Measurements from ENCODE around the gene DOK6.

The DOK6 gene

DNA sequence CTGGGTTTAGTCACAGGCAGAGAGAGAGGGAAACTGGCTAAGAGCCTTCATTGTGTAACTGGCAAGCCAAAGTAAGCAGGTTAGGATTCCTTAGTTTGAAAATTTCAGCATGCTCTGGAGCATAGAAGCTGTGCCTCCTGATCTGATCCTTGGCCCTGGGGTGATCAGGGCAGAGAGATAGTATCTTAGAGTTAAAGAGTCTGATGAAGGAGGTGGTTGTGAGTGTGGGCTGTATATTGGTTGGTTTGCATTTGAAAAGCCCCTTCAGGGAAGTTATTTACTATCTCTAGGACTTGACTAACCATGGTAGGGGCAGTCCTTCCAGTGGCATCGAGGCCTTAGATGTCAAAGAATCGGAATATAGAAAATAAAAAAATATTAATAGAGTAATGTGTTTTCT, 316.9 kb downstream of the DOK6 start:
- no peak for DNase-seq (ENCODE audit: low read depth)
- in situ Hi-C loops (cut with HindIII; ENCODE audit: low sequenced_read_pairs), result no loop called here
- TF ChIP-seq, protein P1, sequence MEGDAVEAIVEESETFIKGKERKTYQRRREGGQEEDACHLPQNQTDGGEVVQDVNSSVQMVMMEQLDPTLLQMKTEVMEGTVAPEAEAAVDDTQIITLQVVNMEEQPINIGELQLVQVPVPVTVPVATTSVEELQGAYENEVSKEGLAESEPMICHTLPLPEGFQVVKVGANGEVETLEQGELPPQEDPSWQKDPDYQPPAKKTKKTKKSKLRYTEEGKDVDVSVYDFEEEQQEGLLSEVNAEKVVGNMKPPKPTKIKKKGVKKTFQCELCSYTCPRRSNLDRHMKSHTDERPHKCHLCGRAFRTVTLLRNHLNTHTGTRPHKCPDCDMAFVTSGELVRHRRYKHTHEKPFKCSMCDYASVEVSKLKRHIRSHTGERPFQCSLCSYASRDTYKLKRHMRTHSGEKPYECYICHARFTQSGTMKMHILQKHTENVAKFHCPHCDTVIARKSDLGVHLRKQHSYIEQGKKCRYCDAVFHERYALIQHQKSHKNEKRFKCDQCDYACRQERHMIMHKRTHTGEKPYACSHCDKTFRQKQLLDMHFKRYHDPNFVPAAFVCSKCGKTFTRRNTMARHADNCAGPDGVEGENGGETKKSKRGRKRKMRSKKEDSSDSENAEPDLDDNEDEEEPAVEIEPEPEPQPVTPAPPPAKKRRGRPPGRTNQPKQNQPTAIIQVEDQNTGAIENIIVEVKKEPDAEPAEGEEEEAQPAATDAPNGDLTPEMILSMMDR (IDR thresholded peaks at IDR 0.05; ENCODE audit: low read depth, low read length, missing control alignments), result no peak
- H3K4me3 ChIP-seq (ENCODE audit: low read depth, low read length), result no peak overlapping the region

GRCh38 chr18:69718912-69719547, 318.3 kb downstream of the DOK6 start:
- no peak for DNase-seq (ENCODE audit: low read depth)
- TF ChIP-seq, protein P1 (IDR thresholded peaks at IDR 0.05; ENCODE audit: low read depth, low read length, missing control alignments), result no peak
- no peak overlapping the region for H3K4me3 ChIP-seq (ENCODE audit: low read depth, low read length)
- in situ Hi-C loops (cut with HindIII; ENCODE audit: low sequenced_read_pairs), result no loop called here

DNA sequence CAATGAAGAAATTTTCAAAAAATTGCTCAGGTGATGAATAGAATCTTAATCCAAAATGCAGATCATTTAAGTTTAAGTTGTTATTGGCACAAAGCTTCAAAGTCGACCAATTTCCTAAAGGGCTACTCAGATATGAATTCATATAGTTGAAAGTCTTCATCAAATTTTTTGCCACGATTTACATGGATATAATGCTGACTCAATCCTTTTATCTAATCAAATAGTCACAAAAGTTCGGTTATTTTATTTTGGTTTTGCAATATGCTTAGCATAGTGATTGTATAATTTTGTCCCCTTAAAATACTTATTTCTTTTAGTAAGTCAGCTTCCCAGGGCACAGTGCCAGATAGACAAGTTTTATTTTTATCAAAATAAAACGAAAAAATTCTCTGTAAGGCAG, 319.7 kb downstream of the DOK6 start:
- TF ChIP-seq, protein P1 (IDR thresholded peaks at IDR 0.05; ENCODE audit: low read depth, low read length, missing control alignments), result no peak
- in situ Hi-C loops (cut with HindIII; ENCODE audit: low sequenced_read_pairs), result no loop called here
- H3K4me3 ChIP-seq (ENCODE audit: low read depth, low read length), result no peak overlapping the region
- no peak for DNase-seq (ENCODE audit: low read depth)

DNA sequence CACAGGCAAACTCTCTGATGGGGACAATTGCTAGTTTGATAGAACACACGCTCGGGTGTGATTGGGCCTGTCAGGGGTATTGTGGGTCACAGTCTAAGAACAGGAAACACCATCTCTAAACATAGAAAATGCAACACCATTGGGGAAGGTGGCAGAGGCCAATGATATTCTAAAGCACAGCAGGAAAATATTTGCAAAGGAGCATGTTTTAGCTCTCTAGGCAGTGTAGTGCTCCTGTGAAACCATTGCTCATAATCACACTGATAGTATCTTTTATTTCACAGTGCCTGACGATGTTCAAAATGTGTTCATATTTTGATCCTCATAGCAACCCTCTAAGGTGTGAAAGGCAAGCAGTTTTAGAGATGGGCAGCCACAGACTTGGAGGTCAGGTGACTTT, 322.7 kb downstream of the DOK6 start:
- H3K4me3 ChIP-seq (ENCODE audit: low read depth, low read length), result no peak overlapping the region
- in situ Hi-C loops (cut with HindIII; ENCODE audit: low sequenced_read_pairs), result no loop called here
- TF ChIP-seq, protein P1 (IDR thresholded peaks at IDR 0.05; ENCODE audit: low read depth, low read length, missing control alignments), result no peak
- no peak for DNase-seq (ENCODE audit: low read depth)

DNA sequence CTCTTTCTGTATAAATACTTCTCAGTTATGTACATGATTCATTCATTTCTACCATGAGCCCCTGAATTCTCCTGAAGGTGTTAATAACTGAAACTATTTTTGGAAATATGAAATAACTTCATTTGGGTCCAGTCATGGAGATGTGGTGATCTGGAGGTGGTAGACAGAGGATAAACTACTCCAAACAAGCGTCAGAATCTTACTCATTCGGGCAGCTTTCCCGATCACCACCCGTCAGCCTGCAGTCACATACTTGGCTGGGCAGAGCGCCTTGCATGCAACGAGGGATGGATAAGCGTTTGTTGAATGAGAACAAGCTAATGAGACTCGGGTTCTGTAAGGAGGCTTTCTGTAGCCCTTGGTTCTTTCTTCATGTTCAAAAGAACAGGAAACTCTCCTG, 324.3 kb downstream of the DOK6 start:
- TF ChIP-seq, protein P1 (IDR thresholded peaks at IDR 0.05; ENCODE audit: low read depth, low read length, missing control alignments), result no peak
- no peak for DNase-seq (ENCODE audit: low read depth)
- no peak overlapping the region for H3K4me3 ChIP-seq (ENCODE audit: low read depth, low read length)
- in situ Hi-C loops (cut with HindIII; ENCODE audit: low sequenced_read_pairs), result no loop called here

- no peak overlapping the region for H3K4me3 ChIP-seq (ENCODE audit: low read depth, low read length)
- TF ChIP-seq, protein P1 (IDR thresholded peaks at IDR 0.05; ENCODE audit: low read depth, low read length, missing control alignments), result no peak
- in situ Hi-C loops (cut with HindIII; ENCODE audit: low sequenced_read_pairs), result no loop called here
- DNase-seq (ENCODE audit: low read depth), result no peak
Observed at GRCh38 chr18:69725855-69726508, 325.3 kb downstream of the DOK6 start.
